Thyroid gland (tissue), 4 donors: ENCODE results near the gene EP400. TPM values are rescaled to one million over a fixed set of nuclear protein-coding genes. Genes with fewer than 3 reads are reported as not detected.

Source experiments
- DNase-seq, 2 donors: peaks; one replicate each; pipeline ENCODE4 v3.0.0-alpha.2; 2019
- H3K27ac ChIP-seq, 3 donors: fragments of 200-600 bp; sonication (generic); 1 replicate in 2 of 3; 2 replicates in 1 of 3; pipeline ENCODE4 v1.5.1; 2016 to 2019; ENCODE audit warnings: mild to moderate bottlenecking in 1 of 3, moderate library complexity in 1 of 3
- H3K27me3 ChIP-seq: fragments of 200-600 bp; sonication (generic); one replicate; pipeline ENCODE4 v1.5.1; 2019
- H3K36me3 ChIP-seq, 2 donors: fragments of 200-600 bp; sonication (generic); one replicate each; pipeline ENCODE4 v1.5.1; 2016 to 2019
- H3K4me1 ChIP-seq, 2 donors: fragments of 200-600 bp; sonication (generic); one replicate each; pipeline ENCODE4 v1.5.1; 2017 to 2019
- H3K4me3 ChIP-seq, 3 donors: fragments of 200-600 bp; sonication (generic); replicated peaks in 1 of 3; 1 replicate in 2 of 3; 2 replicates in 1 of 3; pipeline ENCODE4 v1.5.1; 2016; ENCODE audit warnings: mild to moderate bottlenecking in 1 of 3
- H3K9me3 ChIP-seq: fragments of 200-600 bp; sonication (generic); one replicate; pipeline ENCODE4 v1.5.1; 2017
- CTCF ChIP-seq, 6 experiments: fragments of 200-600 bp in 3 of 6; fragments of 450-650 bp in 3 of 6; sonication (generic) in 3 of 6; IDR thresholded peaks; one replicate each; pipeline ENCODE4 v1.5.1; 2016 to 2019; ENCODE audit warnings: antibody characterized with exemption in 6 of 6, mild to moderate bottlenecking in 2 of 6, inconsistent platforms in 1 of 6, moderate library complexity in 1 of 6
- POLR2A ChIP-seq, 2 donors: fragments of 450-650 bp; IDR thresholded peaks; one replicate each; pipeline ENCODE4 v1.6.1; 2017; ENCODE audit warnings: antibody characterized with exemption in 2 of 2, mild to moderate bottlenecking in 2 of 2, moderate library complexity in 1 of 2
- WGBS, 2 donors: methylation state at CpG; one replicate each; pipeline ENCODE4 v1.1.5; 2017; 5-methylcytosine and 5-hydroxymethylcytosine counted together
- intact Hi-C: fragments of 100-400 bp; cut with DNase I; formaldehyde crosslinking; loops from one replicate; pipeline ENCODE4 v1.15.1; 2023
- total RNA-seq, 4 donors: library from RNA; depleted of rRNA; stranded (reverse); fragments of >200 nt; gene quantifications; one replicate each; pipeline ENCODE4 v1.2.3, GENCODE V29; 2016

EP400 gene
- total RNA-seq, 4 donors from 2014 or later: 22.1 to 51.8 (median 25.4) TPM

- H3K9me3 ChIP-seq: no peaks in the 10 kb centered on the region
- H3K4me3 ChIP-seq: no peak overlapping the region
- no peaks in the 10 kb centered on the region for H3K27me3 ChIP-seq
- 88 to 90% methylated on average over 11 to 18 of the region's 22 CpGs for WGBS, 2 donors
- intact Hi-C loops: no loop called here
- peaks cover 46 to 68% of the 10 kb centered on the region in 2 donors for H3K36me3 ChIP-seq
- H3K4me1 ChIP-seq: peaks cover 0 to 9% of the 10 kb centered on the region in 2 donors
- H3K27ac ChIP-seq: no peak overlapping the region
- TF ChIP-seq CTCF (IDR thresholded peaks at IDR 0.05): no peak
- no peak for TF ChIP-seq POLR2A (IDR thresholded peaks at IDR 0.05)
- no peak for DNase-seq
Observed at GRCh38 chr12:132014092-132014914, 64.6 kb downstream of the EP400 start.

- peak; percentile 87 to 89 for DNase-seq
- H3K27me3 ChIP-seq: no peaks in the 10 kb centered on the region
- H3K36me3 ChIP-seq: peaks cover 52 to 74% of the 10 kb centered on the region in 2 donors
- H3K4me3 ChIP-seq: no peak overlapping the region
- TF ChIP-seq POLR2A (IDR thresholded peaks at IDR 0.05): no peak
- TF ChIP-seq CTCF (IDR thresholded peaks at IDR 0.05): peak in 4 of 6 experiments; percentile 25 to 58 (median 43)
- H3K27ac ChIP-seq: no peak overlapping the region
- H3K9me3 ChIP-seq: no peaks in the 10 kb centered on the region
- H3K4me1 ChIP-seq: peaks cover 0 to 9% of the 10 kb centered on the region in 2 donors
- intact Hi-C loops: no loop called here
- 57 to 62% methylated on average over 7 of the region's 7 CpGs for WGBS, 2 donors
Observed at GRCh38 chr12:132014915-132015280, 65.2 kb downstream of the EP400 start.

GRCh38 chr12:132015686-132016430, 66.1 kb downstream of the EP400 start:
- DNase-seq: no peak
- Histone ChIP-seq H3K9me3 (no peaks in the 10 kb centered on the region), H3K27ac (no peak overlapping the region), H3K4me1 (peaks cover 0 to 9% of the 10 kb centered on the region in 2 donors), H3K27me3 (no peaks in the 10 kb centered on the region), H3K36me3 (peaks cover 57 to 82% of the 10 kb centered on the region in 2 donors), H3K4me3 (no peak overlapping the region)
- 90 to 96% methylated on average over 15 to 21 of the region's 21 CpGs for WGBS, 2 donors
- intact Hi-C loops: no loop called here
- TF ChIP-seq CTCF (IDR thresholded peaks at IDR 0.05) (no peak), POLR2A (IDR thresholded peaks at IDR 0.05) (no peak)

DNA sequence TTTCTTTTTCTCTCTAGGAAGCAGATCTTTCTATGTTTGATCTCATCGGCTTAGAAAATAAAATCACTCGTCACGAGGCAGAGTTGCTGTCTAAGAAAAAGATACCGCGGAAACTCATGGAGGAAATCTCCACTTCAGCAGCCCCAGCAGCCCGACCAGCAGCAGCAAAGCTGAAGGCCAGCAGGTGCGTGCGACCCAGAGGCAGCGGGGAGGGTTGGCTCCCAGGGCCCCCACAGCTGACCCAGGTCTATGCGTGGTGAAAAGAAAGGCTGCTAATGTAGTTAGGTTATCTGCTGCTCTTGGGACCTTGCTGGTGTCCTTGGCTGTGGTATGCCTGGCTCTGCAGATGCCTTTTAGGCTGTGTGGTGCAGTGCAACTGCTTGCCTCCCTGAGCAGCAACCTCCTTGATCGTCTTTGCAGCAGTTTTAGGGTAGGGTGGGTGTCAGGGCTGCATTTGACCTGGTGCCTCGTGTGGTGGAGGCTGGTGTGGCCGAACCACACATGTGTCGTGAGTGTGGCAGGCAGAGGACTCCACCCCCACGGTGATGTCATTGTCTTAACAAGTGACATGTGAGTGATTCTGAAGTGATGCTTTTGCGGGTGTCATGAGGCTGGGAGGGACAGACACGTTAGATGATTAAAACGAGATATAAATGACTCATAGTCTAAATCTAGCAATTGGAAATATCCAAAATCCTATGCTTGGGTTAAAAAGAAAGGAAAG, 68.6 kb downstream of the EP400 start:
- WGBS, 2 donors: 90 to 93% methylated on average over 18 of the region's 18 CpGs
- intact Hi-C loops: no loop called here
- no peaks in the 10 kb centered on the region for H3K9me3 ChIP-seq
- H3K27ac ChIP-seq: no peak overlapping the region
- H3K36me3 ChIP-seq: peaks cover 50 to 64% of the 10 kb centered on the region in 2 donors
- DNase-seq: no peak
- TF ChIP-seq CTCF (IDR thresholded peaks at IDR 0.05) (no peak), POLR2A (IDR thresholded peaks at IDR 0.05) (no peak)
- no peak overlapping the region for H3K4me3 ChIP-seq
- H3K27me3 ChIP-seq: no peaks in the 10 kb centered on the region
- peaks cover 0 to 9% of the 10 kb centered on the region in 2 donors for H3K4me1 ChIP-seq
